Transverse colon (tissue), 4 donors: ENCODE data around the gene CD244. TPM values are rescaled to one million over a fixed set of nuclear protein-coding genes. Genes with fewer than 3 reads are reported as not detected.

ENCODE experiments used
- DNase-seq: peaks from one replicate; pipeline ENCODE4 v3.0.0-alpha.2; 2019
- H3K27ac ChIP-seq, 4 donors: fragments of 200-600 bp; sonication (generic); 2 replicates each; pipeline ENCODE4 v1.5.1; 2016 to 2018; ENCODE audit warnings: inconsistent platforms in 4 of 4
- H3K27me3 ChIP-seq: fragments of 200-600 bp; sonication (generic); 2 replicates; pipeline ENCODE4 v1.5.1; 2017; ENCODE audit warnings: inconsistent platforms
- H3K36me3 ChIP-seq, 4 donors: fragments of 200-600 bp; sonication (generic); 2 replicates each; pipeline ENCODE4 v1.5.1; 2017 to 2019; ENCODE audit warnings: inconsistent platforms in 4 of 4
- H3K4me1 ChIP-seq, 4 donors: fragments of 200-600 bp; sonication (generic); 2 replicates each; pipeline ENCODE4 v1.5.1; 2017 to 2020; ENCODE audit warnings: inconsistent platforms in 4 of 4
- H3K4me3 ChIP-seq, 4 donors: fragments of 200-600 bp; sonication (generic); 1 replicate in 1 of 4; 2 replicates in 3 of 4; pipeline versions ENCODE4 v1.5.1 to v1.6.1; 2017 to 2019; ENCODE audit warnings: inconsistent platforms in 4 of 4
- H3K9me3 ChIP-seq, 2 donors: fragments of 200-600 bp; sonication (generic); 2 replicates each; pipeline ENCODE4 v1.5.1; 2017 to 2019; ENCODE audit warnings: inconsistent platforms in 2 of 2
- EP300 ChIP-seq: sonication (generic); formaldehyde crosslinking; IDR thresholded peaks from one replicate; pipeline ENCODE4 v1.6.1; 2017; ENCODE audit warnings: antibody characterized with exemption, low read depth
- POLR2A ChIP-seq: fragments of 450-650 bp; IDR thresholded peaks from one replicate; pipeline ENCODE4 v1.6.1; 2016; ENCODE audit warnings: antibody characterized with exemption, mild to moderate bottlenecking, moderate library complexity
- POLR2AphosphoS5 ChIP-seq, 3 donors: sonication (generic); formaldehyde crosslinking; IDR thresholded peaks; one replicate each; pipeline ENCODE4 v1.6.1; 2016; ENCODE audit warnings: antibody characterized with exemption in 3 of 3
- WGBS, 2 donors: methylation state at CpG; one replicate each; pipeline ENCODE4 v1.1.5; 2018; ENCODE audit warnings: low coverage in 1 of 2; 5-methylcytosine and 5-hydroxymethylcytosine counted together
- in situ Hi-C, 4 donors: fragments of 200-750 bp; cut with MboI; loops; one replicate each; pipeline versions ENCODE4 v1.15.0 to v1.15.1; 2017; ENCODE audit warnings: low sequenced_read_pairs in 3 of 4, low pct_ligation_motif_present in 1 of 4, low pct_unique_long_range_greater_than_20kb in 1 of 4
- intact Hi-C: fragments of 100-400 bp; cut with DNase I; formaldehyde crosslinking; loops from one replicate; pipeline ENCODE4 v1.15.1; 2023; ENCODE audit warnings: low total_unique reads
- total RNA-seq, 4 donors: library from RNA; depleted of rRNA; stranded (reverse); fragments of >200 nt; gene quantifications; one replicate each; pipeline ENCODE4 v1.1.0, GENCODE V29; 2016
- TF ChIP-seq, protein P1 (sequence below), 5 experiments: fragments of 200-600 bp in 3 of 5; fragments of 450-650 bp in 2 of 5; sonication (generic) in 3 of 5; IDR thresholded peaks; 1 replicate in 2 of 5; 2 replicates in 3 of 5; pipeline ENCODE4 v1.5.1; 2016 to 2017; ENCODE audit warnings: antibody characterized with exemption in 5 of 5, inconsistent platforms in 3 of 5, mild to moderate bottlenecking in 2 of 5, moderate library complexity in 1 of 5

The CD244 gene
- total RNA-seq, 4 donors from 2014 or later, result 0.48 to 0.55 TPM; not detected in 2

GRCh38 chr1:160836561-160836960 lies 26.1 kb downstream of the CD244 start:
- intact Hi-C loops, result loop anchor here (10.0 kb wide), 1 partner anchor 118 kb away; the partner anchor contains the start of gene ITLN2
- DNase-seq, result no peak
- no peaks in the 10 kb centered on the region for H3K27me3 ChIP-seq
- WGBS, 2 donors, result 64% methylated on average over 3 of the region's 3 CpGs; no CpG with 5 or more reads in 1 of the 2 donors
- H3K4me1 ChIP-seq, result peaks cover 0 to 16% (median 3%) of the 10 kb centered on the region in 4 donors
- peak overlapping the region in 2 of 4 donors; percentile 18 to 54 for H3K27ac ChIP-seq
- no peak overlapping the region for H3K4me3 ChIP-seq
- TF ChIP-seq, protein P1, sequence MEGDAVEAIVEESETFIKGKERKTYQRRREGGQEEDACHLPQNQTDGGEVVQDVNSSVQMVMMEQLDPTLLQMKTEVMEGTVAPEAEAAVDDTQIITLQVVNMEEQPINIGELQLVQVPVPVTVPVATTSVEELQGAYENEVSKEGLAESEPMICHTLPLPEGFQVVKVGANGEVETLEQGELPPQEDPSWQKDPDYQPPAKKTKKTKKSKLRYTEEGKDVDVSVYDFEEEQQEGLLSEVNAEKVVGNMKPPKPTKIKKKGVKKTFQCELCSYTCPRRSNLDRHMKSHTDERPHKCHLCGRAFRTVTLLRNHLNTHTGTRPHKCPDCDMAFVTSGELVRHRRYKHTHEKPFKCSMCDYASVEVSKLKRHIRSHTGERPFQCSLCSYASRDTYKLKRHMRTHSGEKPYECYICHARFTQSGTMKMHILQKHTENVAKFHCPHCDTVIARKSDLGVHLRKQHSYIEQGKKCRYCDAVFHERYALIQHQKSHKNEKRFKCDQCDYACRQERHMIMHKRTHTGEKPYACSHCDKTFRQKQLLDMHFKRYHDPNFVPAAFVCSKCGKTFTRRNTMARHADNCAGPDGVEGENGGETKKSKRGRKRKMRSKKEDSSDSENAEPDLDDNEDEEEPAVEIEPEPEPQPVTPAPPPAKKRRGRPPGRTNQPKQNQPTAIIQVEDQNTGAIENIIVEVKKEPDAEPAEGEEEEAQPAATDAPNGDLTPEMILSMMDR (IDR thresholded peaks at IDR 0.05), result no peak
- TF ChIP-seq POLR2AphosphoS5 (IDR thresholded peaks at IDR 0.05) (no peak), POLR2A (no peak), EP300 (no peak)
- in situ Hi-C loops, result loop anchor here in 2 of 4 donors (5.0 to 25.0 kb wide), 3 partner anchors 62 to 251 kb away; partner anchors contain the start of genes ITLN2 (in 1 of the 2), KLHDC9 (in 1 of the 2) and NECTIN4 (in 1 of the 2)
- no peaks in the 10 kb centered on the region for H3K36me3 ChIP-seq
- no peaks in the 10 kb centered on the region for H3K9me3 ChIP-seq

- H3K27me3 ChIP-seq, result no peaks in the 10 kb centered on the region
- 71 to 93% methylated on average over 3 of the region's 3 CpGs for WGBS, 2 donors
- no peaks in the 10 kb centered on the region for H3K36me3 ChIP-seq
- in situ Hi-C loops, result loop anchor here in 2 of 4 donors (5.0 to 25.0 kb wide), 3 partner anchors 61 to 252 kb away; partner anchors contain the start of genes ITLN2 (in 1 of the 2), KLHDC9 (in 1 of the 2) and NECTIN4 (in 1 of the 2)
- H3K9me3 ChIP-seq, result no peaks in the 10 kb centered on the region
- H3K4me3 ChIP-seq, result no peak overlapping the region
- intact Hi-C loops, result loop anchor here (10.0 kb wide), 1 partner anchor 119 kb away; the partner anchor contains the start of gene ITLN2
- H3K4me1 ChIP-seq, result peaks cover 0 to 16% (median 3%) of the 10 kb centered on the region in 4 donors
- DNase-seq, result no peak
- H3K27ac ChIP-seq, result no peak overlapping the region
- TF ChIP-seq EP300, result no peak
- TF ChIP-seq, protein P1 (IDR thresholded peaks at IDR 0.05), result no peak
- TF ChIP-seq POLR2AphosphoS5 (IDR thresholded peaks at IDR 0.05), result no peak
- TF ChIP-seq POLR2A, result no peak
Measured at GRCh38 chr1:160835751-160836150, 26.9 kb downstream of the CD244 start.

GRCh38 chr1:160834945-160835565 lies 27.6 kb downstream of the CD244 start:
- DNase-seq, result peak; percentile 28
- intact Hi-C loops, result loop anchor here (10.0 kb wide), 1 partner anchor 120 kb away; the partner anchor contains the start of gene ITLN2
- no peaks in the 10 kb centered on the region for H3K9me3 ChIP-seq

More at GRCh38 chr1:160834945-160835565, 27.6 kb downstream of the CD244 start:
- Histone ChIP-seq H3K4me1 (peaks cover 0 to 16% (median 3%) of the 10 kb centered on the region in 4 donors), H3K27ac (no peak overlapping the region), H3K4me3 (no peak overlapping the region), H3K27me3 (no peaks in the 10 kb centered on the region), H3K36me3 (no peaks in the 10 kb centered on the region)
- WGBS, 2 donors, result 44 to 79% methylated on average over 1 to 3 of the region's 3 CpGs
- in situ Hi-C loops, result loop anchor here in 3 of 4 donors (5.0 to 25.0 kb wide), 3 partner anchors 60 to 252 kb away; partner anchors contain the start of genes ITLN2 (in 3 of the 3), KLHDC9 (in 1 of the 3) and NECTIN4 (in 1 of the 3)
- TF ChIP-seq, protein P1 (IDR thresholded peaks at IDR 0.05), result peak; percentile 52 to 78 (median 62)
- TF ChIP-seq POLR2AphosphoS5 (IDR thresholded peaks at IDR 0.05), result no peak
- TF ChIP-seq EP300, result no peak
- no peak for TF ChIP-seq POLR2A
